Activated naive CD4-positive, alpha-beta T cell treated with Interleukin-2 at 50 U/mL for 16 hours (primary cell): ENCODE data around the gene PTPRN2.
"Not testable (repeated sequence)": the region's sequence is repeated elsewhere in the genome, so short reads cannot be mapped to it uniquely, and the experiment has no call there.

Source experiments
- DNase-seq: peaks from one replicate; pipeline ENCODE4 v3.0.0-alpha.2; 2020

Gene PTPRN2

DNA sequence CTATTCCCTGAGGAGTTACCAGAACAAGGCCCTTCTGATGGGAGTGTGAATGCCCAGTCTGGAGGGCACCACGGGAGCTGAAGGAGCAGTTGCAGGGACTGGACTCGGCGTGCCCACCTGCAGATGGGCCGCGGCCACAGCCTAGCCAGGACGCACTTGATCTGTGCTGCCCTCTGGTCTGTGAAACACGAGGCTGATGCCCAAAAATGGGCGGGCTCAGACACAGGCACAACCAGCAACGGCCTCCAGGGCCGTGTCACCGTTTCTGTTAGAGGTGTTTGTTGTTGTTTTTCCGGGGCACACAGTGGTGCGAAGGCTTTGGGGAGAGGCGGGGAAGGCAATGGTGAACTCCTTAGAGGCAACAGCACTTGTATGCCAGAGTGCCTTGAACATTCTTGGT lies 1015.0 kb downstream of the PTPRN2 start:
- no peak for DNase-seq

GRCh38 chr7:157570531-157571200 lies 1017.0 kb downstream of the PTPRN2 start:
- DNase-seq: no peak

GRCh38 chr7:157569967-157570366 lies 1017.7 kb downstream of the PTPRN2 start:
- DNase-seq: no peak

- DNase-seq: peak; percentile 59
Observed at GRCh38 chr7:157568770-157569584, 1018.6 kb downstream of the PTPRN2 start.

GRCh38 chr7:157568106-157568769 lies 1019.4 kb downstream of the PTPRN2 start:
- no peak for DNase-seq

- DNase-seq: no peak
Observed at GRCh38 chr7:157567666-157568065, 1020.0 kb downstream of the PTPRN2 start.

DNA sequence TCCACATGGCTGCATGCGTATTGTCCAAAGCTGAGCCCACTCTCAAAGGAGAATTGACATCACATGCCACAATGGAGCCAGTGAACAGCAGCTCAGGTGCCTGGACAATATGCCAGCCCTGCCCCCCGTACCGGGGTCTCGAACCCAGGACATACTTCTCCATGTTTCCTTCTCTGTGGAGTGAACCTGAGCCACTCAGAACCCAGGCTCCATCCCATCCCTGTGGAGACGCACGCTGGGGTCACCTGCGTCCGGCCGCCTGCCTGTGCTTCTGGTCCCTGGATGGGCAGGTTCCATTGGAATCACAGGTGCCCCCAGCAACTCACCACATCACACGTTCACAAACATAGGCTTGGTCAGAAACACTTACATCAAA lies 1021.0 kb downstream of the PTPRN2 start:
- DNase-seq: no peak

DNA sequence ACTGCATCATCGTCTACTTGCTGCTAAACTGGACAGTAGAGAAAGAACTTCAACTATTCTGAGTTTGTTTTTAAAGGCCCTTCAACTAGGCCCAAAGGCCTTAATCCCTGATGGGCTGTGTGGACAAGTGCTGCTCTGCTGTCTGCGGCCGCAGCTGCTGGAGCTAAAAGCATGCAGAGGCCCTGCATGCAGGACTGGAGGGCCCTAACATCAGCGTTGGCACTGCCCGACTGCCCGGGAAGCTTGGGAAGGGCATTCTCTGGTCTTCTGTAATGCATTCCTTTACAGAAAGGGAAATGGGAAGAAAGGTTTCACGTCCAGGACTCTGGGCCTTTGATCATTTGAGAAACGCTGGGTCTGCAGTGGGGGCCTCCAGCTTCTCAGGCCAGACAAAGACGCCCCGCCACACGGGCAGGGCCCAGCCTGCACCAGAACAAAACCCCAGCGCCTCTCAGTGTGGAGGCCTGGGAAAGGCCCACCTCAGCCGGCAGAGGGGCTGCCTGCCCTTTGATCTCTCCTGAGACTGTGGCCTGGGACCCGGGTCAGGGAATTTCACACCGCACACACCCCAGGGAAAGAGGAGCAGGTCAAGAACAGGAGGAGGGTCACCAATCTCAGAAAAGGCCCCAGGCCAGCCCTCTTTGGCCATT lies 1021.5 kb downstream of the PTPRN2 start:
- DNase-seq: no peak

DNA sequence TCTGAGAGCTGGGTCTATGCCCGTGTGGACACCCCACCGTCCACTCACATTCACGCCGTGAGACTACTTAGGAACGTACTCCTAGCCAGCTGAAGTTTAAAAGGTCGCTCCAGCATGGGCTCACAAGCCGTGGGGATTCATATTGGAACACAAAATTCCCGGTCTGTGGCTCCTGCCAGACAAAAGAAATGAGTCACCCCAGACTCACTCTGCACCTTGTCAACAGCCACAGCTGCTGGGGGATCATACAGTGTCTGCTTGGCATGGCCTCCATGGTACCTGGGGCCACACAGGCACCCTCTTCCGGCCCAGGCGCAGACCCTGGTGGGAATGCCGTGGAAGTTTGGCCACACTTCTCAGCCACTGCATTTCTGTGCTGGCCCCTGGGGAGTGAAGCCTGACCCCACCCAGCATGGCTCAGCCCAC lies 1022.4 kb downstream of the PTPRN2 start:
- DNase-seq: no peak

DNA sequence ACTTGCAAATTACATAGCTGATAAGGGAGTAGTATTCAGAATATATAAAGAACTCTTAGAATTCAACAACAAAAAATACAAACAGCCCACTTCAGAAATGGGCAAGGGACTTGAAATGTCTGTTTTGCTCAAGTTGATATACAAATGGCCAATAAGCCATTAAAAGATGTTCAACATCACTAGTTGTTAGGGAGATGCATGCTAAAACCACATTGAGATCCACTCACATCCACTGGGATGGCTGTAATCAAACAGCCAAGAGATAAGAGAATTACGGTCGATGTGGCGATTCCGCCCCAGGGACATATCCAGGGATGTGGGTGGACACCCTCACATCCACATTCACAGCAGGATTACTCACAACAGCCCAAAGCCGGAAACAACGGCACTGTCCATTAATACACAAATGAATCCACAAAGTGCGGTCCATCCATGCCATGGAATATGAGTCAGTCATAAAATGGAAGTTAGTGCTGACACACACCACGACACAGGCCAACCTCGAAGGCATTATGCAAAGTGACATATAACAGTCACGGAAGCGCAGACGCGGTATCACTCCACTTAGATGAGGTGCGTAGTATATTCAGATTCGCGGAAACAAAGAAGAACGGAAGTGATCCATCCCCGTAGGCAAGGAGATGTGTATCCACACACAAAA lies 1023.0 kb downstream of the PTPRN2 start:
- no peak for DNase-seq

- DNase-seq: not testable (repeated sequence)
Observed at GRCh38 chr7:157563467-157564135, 1024.0 kb downstream of the PTPRN2 start.

DNA sequence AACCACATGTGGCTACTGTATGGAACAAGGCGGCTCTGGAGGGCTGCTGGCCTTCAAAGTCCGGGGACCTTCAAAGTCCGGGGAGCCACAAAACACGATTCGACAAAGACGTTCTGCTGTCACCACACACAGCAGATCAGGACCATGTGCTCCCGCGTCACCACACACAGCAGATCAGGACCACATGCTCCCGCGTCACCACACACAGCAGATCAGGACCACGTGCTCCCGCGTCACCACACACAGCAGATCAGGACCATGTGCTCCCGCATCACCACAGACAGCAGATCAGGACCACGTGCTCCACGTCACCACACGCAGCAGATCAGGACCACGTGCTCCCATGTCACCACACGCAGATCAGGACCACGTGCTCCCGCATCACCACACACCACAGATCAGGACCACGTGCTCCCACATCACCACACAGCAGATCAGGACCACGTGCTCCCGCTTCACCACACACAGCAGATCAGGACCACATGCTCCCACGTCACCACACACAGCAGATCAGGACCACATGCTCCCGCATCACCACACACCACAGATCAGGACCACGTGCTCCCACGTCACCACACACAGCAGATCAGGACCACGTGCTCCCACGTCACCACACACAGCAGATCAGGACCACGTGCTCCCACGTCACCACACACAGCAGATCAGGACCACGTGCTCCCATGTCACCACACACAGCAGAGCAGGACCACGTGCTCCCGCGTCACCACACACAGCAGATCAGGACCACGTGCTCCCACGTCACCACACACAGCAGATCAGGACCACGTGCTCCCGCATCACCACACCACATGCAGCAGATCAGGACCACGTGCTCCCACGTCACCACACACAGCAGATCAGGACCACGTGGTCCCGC lies 1024.9 kb downstream of the PTPRN2 start:
- not testable (repeated sequence) for DNase-seq

DNA sequence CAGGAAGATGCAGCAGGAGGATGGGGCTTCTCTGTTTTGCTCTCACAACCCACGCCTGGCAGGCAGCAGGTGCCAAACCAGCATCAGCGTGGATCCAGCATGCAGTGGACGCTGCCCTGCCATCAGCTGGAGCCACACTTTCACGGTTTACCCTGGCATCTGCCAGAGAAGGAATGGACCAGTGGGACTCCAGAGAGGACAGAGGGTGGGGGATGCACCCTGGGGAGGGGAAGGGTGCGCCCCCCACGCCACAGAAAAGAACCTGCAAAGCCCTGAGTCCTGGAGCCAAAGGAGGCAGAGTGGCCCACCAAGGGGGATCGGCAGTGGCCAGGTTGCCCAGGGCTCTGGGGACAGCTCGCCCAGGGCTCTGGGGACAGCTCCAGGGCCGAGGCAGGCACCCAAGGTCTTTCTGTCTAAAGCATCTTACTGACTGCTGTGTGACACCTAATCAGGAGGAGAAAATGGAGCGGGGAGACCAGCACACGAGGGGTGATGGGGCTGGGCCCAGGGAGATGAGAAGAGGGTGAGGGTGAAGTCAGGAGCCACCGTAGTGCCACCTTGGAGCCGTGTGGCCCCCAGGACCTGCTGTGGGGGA lies 1025.7 kb downstream of the PTPRN2 start:
- DNase-seq: no peak

GRCh38 chr7:157561523-157561785 lies 1026.2 kb downstream of the PTPRN2 start:
- DNase-seq: no peak

- DNase-seq: no peak
Observed at GRCh38 chr7:157560710-157561522, 1026.7 kb downstream of the PTPRN2 start.

- DNase-seq: no peak
Observed at GRCh38 chr7:157560258-157560654, 1027.4 kb downstream of the PTPRN2 start.

GRCh38 chr7:157559596-157560257 lies 1027.9 kb downstream of the PTPRN2 start:
- DNase-seq: no peak

DNA sequence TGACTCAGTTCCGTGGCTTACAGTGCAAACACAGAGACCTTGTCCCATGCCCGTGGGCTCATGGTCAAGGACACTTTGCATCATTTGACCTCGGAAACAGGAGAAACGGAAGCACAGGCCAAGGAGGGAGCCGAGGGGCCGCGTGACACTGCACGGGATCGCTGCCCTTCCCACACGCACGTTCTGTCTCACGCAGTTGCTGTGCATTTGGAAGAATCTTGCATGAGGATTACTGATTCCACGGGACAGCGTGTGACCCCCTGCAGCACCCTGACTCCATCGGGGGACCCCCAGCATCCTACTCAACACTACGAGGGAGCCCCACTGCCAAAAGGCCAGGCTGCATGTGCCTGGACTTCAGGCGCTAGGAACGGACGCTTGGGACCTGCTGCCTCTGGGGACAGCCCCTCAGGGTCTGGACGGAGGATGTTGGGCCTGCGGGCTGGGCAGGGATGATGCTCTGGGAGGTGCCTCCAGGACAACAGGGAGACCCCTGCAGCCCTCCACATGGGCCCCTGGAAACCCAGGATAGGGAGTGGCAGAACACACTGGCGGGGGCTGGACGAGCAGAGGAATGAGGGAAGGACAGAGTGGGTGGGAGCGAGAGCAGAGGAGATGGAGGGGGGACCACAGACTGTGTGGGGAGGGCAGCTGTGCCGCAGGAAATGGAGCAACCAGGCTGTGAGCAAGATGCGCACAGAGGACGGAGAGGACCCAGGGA lies 1028.6 kb downstream of the PTPRN2 start:
- no peak for DNase-seq

- DNase-seq: no peak
Observed at GRCh38 chr7:157558516-157558874, 1029.1 kb downstream of the PTPRN2 start.
